ENCODE measurements around the gene SCARB1. TPM values are rescaled to one million over a fixed set of nuclear protein-coding genes. Genes with fewer than 3 reads are reported as not detected.
"Not testable (repeated sequence)": the region's sequence is repeated elsewhere in the genome, so short reads cannot be mapped to it uniquely, and the experiment has no call there.

SCARB1 gene
- total RNA-seq, 2 experiments from 2014 or later = 12.6 to 17.2 TPM

DNA sequence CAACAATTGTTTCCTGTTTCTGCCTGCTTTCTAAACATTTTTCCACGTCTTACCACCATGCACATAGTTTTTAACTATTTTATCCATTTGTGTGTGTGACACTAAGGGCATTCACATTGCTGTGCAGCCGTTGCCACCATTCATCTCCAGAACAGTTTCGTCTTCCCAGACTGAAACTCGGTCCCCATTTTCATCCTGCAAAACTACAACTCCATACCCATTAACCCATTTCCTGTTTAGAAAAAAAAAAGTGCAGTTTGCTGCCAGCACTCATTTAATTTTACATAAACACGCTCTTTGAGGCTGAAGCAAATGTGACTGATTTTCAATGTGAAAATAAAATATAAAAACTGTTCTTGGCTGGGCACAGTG, 35.2 kb upstream of the SCARB1 start:
- Mint-ChIP-seq H3K4me1 (peaks cover 20% of the 10 kb centered on the region), H3K27ac (no peak overlapping the region), H3K36me3 (no peaks in the 10 kb centered on the region), H3K4me3 (no peak overlapping the region), H3K9me3 (ENCODE audit: low read depth) (no peaks in the 10 kb centered on the region), H3K27me3 (no peaks in the 10 kb centered on the region)
- no peak for DNase-seq
- CTCF ChIA-PET = no interaction called here
- ATAC-seq = no peak

DNA sequence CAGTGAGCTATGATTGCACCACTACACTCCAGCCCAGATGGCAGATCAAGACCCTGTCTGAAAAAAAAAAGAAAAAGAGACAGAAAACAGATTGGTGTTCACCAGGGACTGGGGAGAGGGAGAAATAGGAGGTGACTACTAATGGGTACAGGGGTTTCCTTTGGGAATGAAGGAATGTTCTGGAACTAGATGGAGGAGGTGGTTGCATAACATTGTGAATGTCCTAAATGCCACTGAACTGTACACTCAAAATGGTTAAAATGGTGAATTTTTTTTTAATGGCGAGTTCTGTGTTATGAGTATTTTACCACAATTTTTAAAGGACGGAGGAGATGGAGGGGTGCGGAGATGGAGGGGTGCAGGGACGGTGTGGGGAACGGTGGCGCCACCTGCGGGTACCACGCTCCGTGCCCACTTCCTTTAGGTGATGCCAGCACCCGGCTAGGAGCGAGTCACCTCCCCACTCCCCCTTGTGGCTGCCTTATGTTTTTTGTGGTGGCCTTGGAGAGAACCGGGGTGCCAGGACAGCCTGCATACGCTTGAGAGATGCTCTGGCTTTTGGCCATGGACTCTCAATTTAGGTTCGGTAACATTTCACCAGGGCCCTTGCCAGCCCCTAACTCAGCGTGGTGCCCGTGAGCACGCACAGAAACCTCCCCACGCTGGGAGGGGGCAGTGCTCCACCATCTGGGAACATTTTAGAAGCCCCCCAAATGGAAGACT, 34.7 kb upstream of the SCARB1 start:
- CTCF ChIA-PET = interaction anchor here (0.6 to 1.0 kb wide), 2 partner anchors 8 kb away, joined by 3 to 5 read pairs; no protein-coding TSS in a partner anchor
- no peak overlapping the region for H3K4me3 Mint-ChIP-seq
- H3K9me3 Mint-ChIP-seq (ENCODE audit: low read depth) = no peaks in the 10 kb centered on the region
- no peaks in the 10 kb centered on the region for H3K36me3 Mint-ChIP-seq
- H3K4me1 Mint-ChIP-seq = peaks cover 23% of the 10 kb centered on the region
- H3K27me3 Mint-ChIP-seq = no peaks in the 10 kb centered on the region
- ATAC-seq (peak; percentile 82), DNase-seq (peak; percentile 83)
- no peak overlapping the region for H3K27ac Mint-ChIP-seq

DNA sequence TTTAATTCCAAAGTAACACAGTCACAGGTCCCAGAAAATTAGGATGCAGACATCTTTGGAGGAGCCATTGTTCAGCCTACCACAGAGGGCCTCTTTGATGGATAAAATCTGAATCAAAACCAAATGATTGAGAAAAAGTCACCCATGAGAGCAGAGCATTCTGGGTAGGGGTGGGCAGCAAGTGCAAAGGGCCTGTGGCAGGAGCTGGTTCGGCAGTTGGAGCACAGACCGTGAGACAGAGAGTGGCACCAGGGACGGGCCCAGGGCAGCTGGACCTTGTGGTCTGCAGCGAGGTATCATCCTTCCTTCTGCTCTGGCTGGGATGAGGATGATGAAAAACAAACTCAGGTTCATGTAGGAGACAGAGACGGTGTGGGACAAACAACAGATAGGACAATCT, 32.8 kb upstream of the SCARB1 start:
- Mint-ChIP-seq H3K27ac (no peak overlapping the region), H3K36me3 (no peaks in the 10 kb centered on the region), H3K4me3 (no peak overlapping the region), H3K4me1 (peaks cover 26% of the 10 kb centered on the region), H3K9me3 (ENCODE audit: low read depth) (no peaks in the 10 kb centered on the region), H3K27me3 (no peaks in the 10 kb centered on the region)
- CTCF ChIA-PET = interaction anchor here (0.8 to 1.6 kb wide), 2 partner anchors 10 to 44 kb away, joined by 3 to 6 read pairs; no protein-coding TSS in a partner anchor
- DNase-seq = no peak
- ATAC-seq = no peak

DNA sequence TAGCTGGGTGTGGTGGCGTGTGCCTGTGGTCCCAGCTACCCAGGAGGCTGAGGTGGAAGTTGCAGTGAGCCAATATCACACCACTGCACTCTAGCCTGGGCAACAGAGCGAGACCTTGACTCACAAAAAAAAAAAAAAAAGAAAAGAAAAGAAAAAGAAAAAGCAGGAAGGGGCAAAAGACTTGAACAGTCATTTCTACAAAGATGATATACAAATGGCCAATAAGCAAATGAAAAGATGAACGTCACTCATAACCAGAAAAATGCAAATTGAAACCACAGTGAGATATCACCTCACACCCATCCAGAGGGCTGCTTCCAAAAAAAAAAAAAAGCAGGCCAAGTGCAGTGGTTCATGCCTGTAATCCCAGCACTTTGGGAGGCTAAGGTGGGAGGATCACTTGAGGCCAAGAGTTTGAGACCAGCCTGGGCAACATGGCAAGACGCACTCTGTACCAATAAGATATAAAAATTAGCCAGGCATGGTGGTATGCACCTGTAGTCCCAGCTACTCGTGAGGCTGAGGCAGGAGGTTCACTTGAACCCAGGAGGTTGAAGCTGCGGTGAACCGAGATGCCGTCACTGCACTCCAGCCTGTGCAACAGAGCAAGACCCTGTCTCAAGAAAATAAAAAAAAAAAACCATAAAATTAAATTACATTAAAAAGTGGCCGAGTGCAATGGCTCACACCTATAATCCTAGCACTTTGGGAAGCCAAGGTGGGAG, 30.3 kb upstream of the SCARB1 start:
- ATAC-seq (peak; percentile 52), DNase-seq (no peak)
- H3K27ac Mint-ChIP-seq = no peak overlapping the region
- H3K36me3 Mint-ChIP-seq = no peaks in the 10 kb centered on the region
- peaks cover 22% of the 10 kb centered on the region for H3K4me1 Mint-ChIP-seq
- CTCF ChIA-PET = interaction anchor here (0.8 to 1.1 kb wide), 2 partner anchors 13 to 57 kb away, joined by 3 to 4 read pairs; no protein-coding TSS in a partner anchor
- H3K27me3 Mint-ChIP-seq = no peaks in the 10 kb centered on the region
- no peaks in the 10 kb centered on the region for H3K9me3 Mint-ChIP-seq (ENCODE audit: low read depth)
- no peak overlapping the region for H3K4me3 Mint-ChIP-seq

DNA sequence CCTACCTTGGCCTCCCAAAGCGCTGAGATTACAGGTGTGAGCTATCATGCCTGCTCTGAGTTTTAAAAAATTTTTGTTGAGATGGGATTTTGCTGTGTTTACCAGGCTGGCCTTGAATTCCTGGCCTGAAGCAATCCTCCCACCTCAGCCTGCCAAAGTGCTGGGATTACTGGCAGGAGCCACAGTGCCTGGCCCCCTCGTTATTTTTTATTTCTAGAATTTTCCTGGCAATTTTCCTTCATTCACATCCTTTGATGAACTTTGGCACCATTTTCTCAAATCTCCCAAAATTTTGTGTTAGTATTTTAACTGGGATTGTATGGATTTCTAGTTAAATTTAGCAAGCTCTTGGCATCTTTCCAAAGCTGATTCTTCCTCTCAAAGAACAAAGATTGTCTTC, 24.6 kb upstream of the SCARB1 start:
- Mint-ChIP-seq H3K27me3 (no peaks in the 10 kb centered on the region), H3K4me1 (peaks cover 1% of the 10 kb centered on the region), H3K27ac (no peak overlapping the region), H3K4me3 (no peak overlapping the region), H3K9me3 (ENCODE audit: low read depth) (no peaks in the 10 kb centered on the region), H3K36me3 (no peaks in the 10 kb centered on the region)
- no peak for DNase-seq
- no peak for ATAC-seq
- CTCF ChIA-PET = interaction anchor here (0.9 to 2.4 kb wide), 2 partner anchors 14 to 18 kb away, joined by 3 to 6 read pairs; no protein-coding TSS in a partner anchor

DNA sequence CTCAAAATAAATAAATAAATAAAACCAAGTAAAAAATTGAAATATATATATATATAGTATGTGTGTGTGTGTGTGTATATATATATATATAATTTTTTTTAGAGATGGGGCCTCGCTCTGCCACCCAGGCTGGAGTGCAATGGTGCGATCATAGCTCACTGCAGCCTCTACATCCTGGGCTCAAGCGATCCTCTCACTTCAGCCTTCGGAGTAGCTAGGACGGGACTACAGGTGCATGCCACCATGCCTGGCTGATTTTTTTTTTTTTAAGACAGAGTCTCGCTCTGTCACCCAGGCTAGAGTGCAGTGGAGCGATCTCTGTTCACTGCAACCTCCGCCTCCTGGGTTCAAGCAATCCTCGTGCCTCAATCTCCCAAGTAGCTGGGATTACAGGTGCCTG, 24.1 kb upstream of the SCARB1 start:
- H3K36me3 Mint-ChIP-seq; H3K4me1 Mint-ChIP-seq; ATAC-seq; DNase-seq; H3K4me3 Mint-ChIP-seq; H3K27me3 Mint-ChIP-seq; H3K9me3 Mint-ChIP-seq (ENCODE audit: low read depth); H3K27ac Mint-ChIP-seq: not testable (repeated sequence)
- CTCF ChIA-PET = interaction anchor here (2.4 kb wide), 1 partner anchor 19 kb away, joined by 6 read pairs; no protein-coding TSS in a partner anchor

DNA sequence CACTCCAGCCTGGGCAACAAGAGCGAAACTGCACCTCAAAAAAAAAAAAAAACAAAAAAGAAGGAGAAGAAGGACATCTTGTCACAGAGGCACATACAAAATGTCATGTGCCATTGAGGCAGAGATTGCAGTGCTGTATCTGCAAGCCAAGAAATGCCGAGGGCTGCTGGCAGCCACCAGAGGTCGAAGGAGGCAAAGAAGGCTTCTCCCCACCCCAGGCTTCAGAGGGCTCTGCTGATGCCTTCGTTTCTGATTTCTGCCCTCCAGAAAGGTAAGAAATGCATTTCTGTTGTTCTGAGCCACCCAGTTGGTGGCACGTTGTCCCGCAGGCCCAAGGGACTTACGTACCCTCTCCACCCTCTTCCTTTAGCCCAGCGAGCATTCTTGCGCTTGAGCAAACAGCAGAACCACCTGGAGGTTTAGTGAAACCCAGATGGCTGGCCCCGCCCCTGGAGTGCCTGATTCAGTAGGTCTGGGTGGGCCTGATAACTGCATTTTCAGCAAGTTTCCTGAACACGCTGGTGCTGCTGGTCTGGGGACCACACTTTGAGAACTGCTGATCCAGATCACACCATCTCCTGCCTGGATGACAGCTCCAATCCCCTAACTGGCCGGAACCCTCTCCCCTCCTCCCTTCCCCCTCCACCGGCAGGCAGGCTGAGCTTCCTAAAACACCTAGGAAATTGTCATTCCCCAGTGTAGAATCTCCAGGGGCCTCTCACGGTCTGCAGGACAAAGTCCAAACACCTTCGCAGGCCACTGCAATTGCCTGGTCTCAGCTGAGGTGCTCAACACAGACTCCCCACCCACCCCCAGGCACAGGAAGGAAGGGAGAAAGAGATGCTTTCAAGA, 21.1 kb upstream of the SCARB1 start:
- Mint-ChIP-seq H3K27ac (no peak overlapping the region), H3K4me1 (peaks cover 7% of the 10 kb centered on the region), H3K27me3 (no peaks in the 10 kb centered on the region), H3K36me3 (no peaks in the 10 kb centered on the region), H3K4me3 (no peak overlapping the region), H3K9me3 (ENCODE audit: low read depth) (no peaks in the 10 kb centered on the region)
- ATAC-seq = no peak
- no peak for DNase-seq
- CTCF ChIA-PET = interaction anchor here (1.0 kb wide), 1 partner anchor 22 kb away, joined by 3 read pairs; no protein-coding TSS in a partner anchor

DNA sequence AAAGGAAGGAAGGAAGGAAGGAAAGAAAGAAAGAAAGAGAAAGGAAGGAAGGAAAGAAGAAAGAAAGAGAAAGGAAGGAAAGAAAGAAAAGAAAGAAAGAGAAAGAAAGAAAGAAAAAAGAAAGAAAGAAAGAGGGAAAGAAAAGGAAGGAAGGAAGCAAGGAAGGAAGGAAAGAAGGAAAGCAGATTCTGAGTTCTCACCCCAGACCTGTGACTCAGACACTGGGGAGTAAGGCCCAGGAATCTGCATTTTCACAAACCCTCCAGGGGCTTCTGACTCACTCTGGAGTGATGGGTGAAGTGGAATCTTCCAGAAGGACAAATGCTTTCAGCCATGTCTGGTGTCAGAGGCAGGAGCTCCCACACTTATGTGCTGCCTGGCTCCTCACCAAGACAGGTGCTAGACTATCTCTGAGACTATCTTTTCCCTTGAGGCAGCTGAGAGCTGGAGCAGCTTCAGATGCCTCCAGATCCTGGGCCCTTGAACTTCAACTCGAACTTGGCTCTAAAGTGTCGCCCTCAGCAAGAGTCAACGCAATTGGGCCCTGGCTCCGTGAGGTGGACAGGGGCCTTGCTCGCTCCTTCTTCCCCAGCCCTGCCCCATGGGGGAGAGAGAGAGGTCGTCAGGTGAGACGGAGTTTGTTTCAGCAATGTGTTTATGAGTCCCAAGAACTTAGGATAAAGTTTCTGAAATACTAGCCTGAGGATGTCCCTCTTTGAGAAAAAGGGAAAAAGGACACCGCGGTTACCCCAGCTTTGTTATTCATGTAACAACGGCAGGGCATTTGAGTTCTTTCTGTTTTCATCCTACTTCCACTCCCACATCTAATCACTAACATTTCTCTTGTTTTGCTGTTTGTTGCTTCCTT, 19.8 kb upstream of the SCARB1 start:
- H3K9me3 Mint-ChIP-seq (ENCODE audit: low read depth) = no peaks in the 10 kb centered on the region
- H3K27ac Mint-ChIP-seq = no peak overlapping the region
- ATAC-seq = no peak
- H3K4me1 Mint-ChIP-seq = peaks cover 7% of the 10 kb centered on the region
- H3K4me3 Mint-ChIP-seq = no peak overlapping the region
- CTCF ChIA-PET = no interaction called here
- no peak for DNase-seq
- no peaks in the 10 kb centered on the region for H3K36me3 Mint-ChIP-seq
- H3K27me3 Mint-ChIP-seq = no peaks in the 10 kb centered on the region

DNA sequence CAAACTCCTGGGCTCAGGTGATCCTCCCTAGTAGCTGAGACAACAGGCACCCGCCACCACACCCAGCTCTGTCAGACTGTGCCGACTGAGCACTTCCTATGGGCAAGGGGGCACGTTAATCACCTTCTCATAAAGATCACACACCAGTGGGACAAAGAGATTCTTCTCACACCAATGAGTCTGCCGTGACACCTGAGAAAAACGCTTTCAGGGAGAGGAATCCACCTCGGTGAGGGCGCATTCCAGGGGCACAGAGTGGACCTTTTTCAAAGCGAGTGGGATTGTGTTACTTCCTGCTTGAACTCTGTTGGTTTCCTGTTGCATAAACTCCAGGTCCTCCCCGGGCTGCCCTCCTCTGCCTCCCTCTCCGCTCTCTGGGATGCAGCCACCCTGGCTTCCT, 17.5 kb upstream of the SCARB1 start:
- Mint-ChIP-seq H3K36me3 (no peaks in the 10 kb centered on the region), H3K4me1 (peaks cover 7% of the 10 kb centered on the region), H3K9me3 (ENCODE audit: low read depth) (no peaks in the 10 kb centered on the region), H3K27ac (no peak overlapping the region), H3K4me3 (no peak overlapping the region), H3K27me3 (no peaks in the 10 kb centered on the region)
- ATAC-seq = no peak
- CTCF ChIA-PET = interaction anchor here (0.8 kb wide), 1 partner anchor 19 kb away, joined by 3 read pairs; no protein-coding TSS in a partner anchor
- DNase-seq = no peak

DNA sequence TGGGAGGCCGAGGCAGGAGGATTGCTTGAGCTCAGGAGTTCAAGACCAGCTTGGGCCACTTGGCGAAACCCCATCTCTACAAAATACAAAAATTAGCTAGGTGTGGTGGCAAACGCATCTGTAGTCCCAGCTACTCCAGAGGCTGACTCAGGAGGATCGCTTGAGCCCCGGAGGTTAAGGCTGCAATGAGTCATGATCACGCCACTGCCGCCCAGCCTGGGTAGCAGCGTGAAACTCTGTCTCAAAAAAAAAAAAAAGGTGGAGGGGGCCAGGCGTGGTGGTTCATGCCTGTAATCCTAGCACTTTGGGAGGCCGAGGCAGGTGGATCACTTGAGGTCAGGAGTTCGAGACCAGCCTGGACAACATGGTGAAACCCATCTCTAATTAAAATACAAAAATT, 16.7 kb upstream of the SCARB1 start:
- H3K4me1 Mint-ChIP-seq; H3K27me3 Mint-ChIP-seq; H3K9me3 Mint-ChIP-seq (ENCODE audit: low read depth); H3K4me3 Mint-ChIP-seq; DNase-seq; H3K36me3 Mint-ChIP-seq; ATAC-seq; H3K27ac Mint-ChIP-seq: not testable (repeated sequence)
- CTCF ChIA-PET = interaction anchor here (0.6 to 1.0 kb wide), 6 partner anchors 11 to 1411 kb away, joined by 3 to 5 read pairs (median 3); no protein-coding TSS in a partner anchor

DNA sequence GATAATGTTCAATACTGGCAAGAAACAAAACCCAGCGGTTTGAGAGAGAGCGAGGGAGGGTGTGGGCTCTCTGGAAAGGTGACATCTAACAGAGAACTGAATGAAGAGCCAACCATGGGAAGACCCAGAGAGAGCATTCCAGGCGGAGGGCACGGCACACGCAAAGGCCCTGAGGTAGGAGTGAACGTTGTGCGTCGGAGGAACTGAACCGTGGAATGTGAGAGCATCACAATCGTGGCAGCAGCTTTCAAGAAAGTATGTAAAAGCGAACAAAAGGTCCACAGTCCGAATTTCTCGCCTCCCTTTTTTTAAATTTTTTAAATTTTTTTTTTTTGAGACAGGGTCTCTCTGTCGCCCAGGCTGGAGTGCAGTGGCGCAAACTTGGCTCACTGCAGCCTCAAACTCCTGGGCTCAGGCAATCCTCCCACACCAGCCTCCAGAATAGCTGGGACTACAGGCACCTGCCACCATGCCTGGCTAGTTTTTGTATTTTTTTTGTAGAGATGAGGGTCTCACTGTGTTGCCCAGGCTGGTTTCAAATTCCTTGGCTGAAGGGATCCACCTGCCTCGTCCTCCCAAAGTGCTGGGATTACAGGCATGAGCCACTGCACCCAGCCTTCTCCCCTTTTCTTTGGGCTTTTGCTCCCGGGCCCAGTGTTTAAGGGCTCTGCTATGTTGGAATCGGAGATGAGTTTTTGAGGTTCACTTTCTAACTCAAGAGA, 15.3 kb upstream of the SCARB1 start:
- H3K27ac Mint-ChIP-seq = no peak overlapping the region
- no peaks in the 10 kb centered on the region for H3K27me3 Mint-ChIP-seq
- no peak for DNase-seq
- peaks cover 7% of the 10 kb centered on the region for H3K4me1 Mint-ChIP-seq
- H3K36me3 Mint-ChIP-seq = no peaks in the 10 kb centered on the region
- no peaks in the 10 kb centered on the region for H3K9me3 Mint-ChIP-seq (ENCODE audit: low read depth)
- H3K4me3 Mint-ChIP-seq = no peak overlapping the region
- ATAC-seq = no peak
- CTCF ChIA-PET = interaction anchor here (1.0 to 1.8 kb wide), 2 partner anchors 27 to 28 kb away, joined by 5 read pairs; no protein-coding TSS in a partner anchor

DNA sequence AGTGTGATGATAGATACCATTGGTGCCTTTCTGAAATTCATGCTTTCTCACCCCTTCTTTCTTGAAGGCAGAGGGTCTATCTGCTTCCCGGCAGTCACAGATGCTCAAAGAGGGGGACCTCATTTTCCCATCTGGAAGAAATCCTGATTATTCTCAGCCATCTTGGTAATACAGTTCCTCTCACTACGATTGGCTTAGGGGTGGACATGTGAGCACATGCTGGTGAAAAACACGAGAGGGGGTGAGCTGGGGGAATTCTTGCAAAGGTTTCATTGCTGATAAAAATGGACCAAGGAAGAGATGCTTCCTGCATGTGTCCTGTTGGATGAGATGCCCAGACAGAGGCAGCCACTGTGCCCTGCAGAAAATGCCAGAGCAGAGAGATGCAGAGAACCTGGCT, 13.8 kb upstream of the SCARB1 start:
- Mint-ChIP-seq H3K36me3 (no peaks in the 10 kb centered on the region), H3K4me1 (peaks cover 7% of the 10 kb centered on the region), H3K4me3 (no peak overlapping the region), H3K27me3 (no peaks in the 10 kb centered on the region), H3K27ac (no peak overlapping the region), H3K9me3 (ENCODE audit: low read depth) (no peaks in the 10 kb centered on the region)
- no peak for ATAC-seq
- no peak for DNase-seq
- CTCF ChIA-PET = interaction anchor here (1.8 kb wide), 1 partner anchor 29 kb away, joined by 5 read pairs; no protein-coding TSS in a partner anchor
